Neural cell (in vitro differentiated cells): ENCODE data around the gene MAPK8. TPM values are rescaled to one million over a fixed set of nuclear protein-coding genes. Genes with fewer than 3 reads are reported as not detected.

Experiments
- H2AFZ ChIP-seq: fragments of 200-600, 300-800 bp; sonication (generic), shearing (Covaris generic); 2 replicates; pipeline ENCODE4 v1.6.0; 2014; ENCODE audit warnings: low read depth, mild to moderate bottlenecking, antibody characterized with exemption, low read length, moderate library complexity
- H3F3A ChIP-seq: fragments of 200-600 bp; shearing (Covaris generic); 2 replicates; pipeline ENCODE4 v1.6.1; 2016; ENCODE audit warnings: mild to moderate bottlenecking, moderate library complexity, mixed read lengths, antibody characterized with exemption, low read length; ENCODE audit not compliant: insufficient read depth, poor library complexity, severe bottlenecking
- H3K27ac ChIP-seq: fragments of 200-600, 300-800 bp; sonication (generic), shearing (Covaris generic); 2 replicates; pipeline ENCODE4 v1.5.1; 2014; ENCODE audit warnings: mild to moderate bottlenecking, low read length, moderate library complexity
- H3K27me3 ChIP-seq: fragments of 300-800, 200-600 bp; sonication (generic), shearing (Covaris generic); 2 replicates; pipeline ENCODE4 v1.6.0; 2014; ENCODE audit warnings: mild to moderate bottlenecking, low read depth, low read length, moderate library complexity; ENCODE audit not compliant: insufficient read depth
- H3K36me3 ChIP-seq: fragments of 300-800, 200-600 bp; sonication (generic), shearing (Covaris generic); 2 replicates; pipeline ENCODE4 v1.5.1; 2014; ENCODE audit warnings: mild to moderate bottlenecking, antibody characterized with exemption, low read length, moderate library complexity; ENCODE audit not compliant: insufficient read depth
- H3K4me2 ChIP-seq: fragments of 300-800, 200-600 bp; sonication (generic), shearing (Covaris generic); 2 replicates; pipeline ENCODE4 v1.6.0; 2014; ENCODE audit warnings: mild to moderate bottlenecking, low read length
- H3K4me3 ChIP-seq: fragments of 300-800, 200-600 bp; sonication (generic), shearing (Covaris generic); 2 replicates; pipeline ENCODE4 v1.5.1; 2014; ENCODE audit warnings: mild to moderate bottlenecking, low read length, moderate library complexity
- H3K79me2 ChIP-seq: fragments of 200-600 bp; shearing (Covaris generic); replicated peaks from 2 replicates; pipeline ENCODE4 v1.6.0; 2014; ENCODE audit warnings: mild to moderate bottlenecking, low read length, moderate library complexity; ENCODE audit not compliant: insufficient read depth
- H3K9ac ChIP-seq: fragments of 300-800, 200-600 bp; sonication (generic), shearing (Covaris generic); 2 replicates; pipeline ENCODE4 v1.6.1; 2016; ENCODE audit warnings: mild to moderate bottlenecking, low read length, mixed read lengths
- H3K9me2 ChIP-seq: fragments of 200-600 bp; shearing (Covaris generic); 2 replicates; pipeline ENCODE4 v1.6.1; 2016; ENCODE audit warnings: mild to moderate bottlenecking, low read length, mixed read lengths; ENCODE audit not compliant: insufficient read depth
- H3K9me3 ChIP-seq: fragments of 200-600, 300-800 bp; sonication (generic), shearing (Covaris generic); 2 replicates; pipeline ENCODE4 v1.6.1; 2016; ENCODE audit warnings: mild to moderate bottlenecking, mixed run types, low read length, moderate library complexity, mixed read lengths
- H4K20me1 ChIP-seq: fragments of 200-600 bp; shearing (Covaris generic); 2 replicates; pipeline ENCODE4 v1.6.1; 2016; ENCODE audit warnings: mild to moderate bottlenecking, mixed run types; ENCODE audit not compliant: insufficient read depth
- CTCF ChIP-seq: fragments of 450-650 bp; IDR thresholded peaks from 2 replicates; pipeline ENCODE4 v1.5.1; 2014; ENCODE audit warnings: antibody characterized with exemption, mild to moderate bottlenecking, moderate library complexity; ENCODE audit not compliant: poor library complexity, severe bottlenecking
- EP300 ChIP-seq: fragments of 450-650 bp; conservative IDR thresholded peaks from 2 replicates; pipeline ENCODE4 v1.6.1; 2014; ENCODE audit warnings: antibody characterized with exemption, mild to moderate bottlenecking, moderate library complexity; ENCODE audit not compliant: poor library complexity, severe bottlenecking
- EZH2 ChIP-seq: fragments of 200-600, 300-800 bp; shearing (Covaris generic), sonication (generic); IDR thresholded peaks from 2 replicates; pipeline ENCODE4 v1.6.1; 2014; ENCODE audit warnings: antibody characterized with exemption, low read length, borderline replicate concordance, mild to moderate bottlenecking; ENCODE audit not compliant: insufficient read depth, poor library complexity, severe bottlenecking
- MXI1 ChIP-seq: fragments of 450-650 bp; conservative IDR thresholded peaks from 2 replicates; pipeline ENCODE4 v1.6.1; 2014; ENCODE audit warnings: antibody characterized with exemption, mild to moderate bottlenecking; ENCODE audit not compliant: poor library complexity, severe bottlenecking
- POLR2AphosphoS5 ChIP-seq: IDR thresholded peaks from 2 replicates; pipeline ENCODE4 v1.6.1; 2012
- RAD21 ChIP-seq: fragments of 450-650 bp; conservative IDR thresholded peaks from 2 replicates; pipeline ENCODE4 v1.6.1; 2014; ENCODE audit warnings: antibody characterized with exemption, mild to moderate bottlenecking, moderate library complexity
- SMC3 ChIP-seq: fragments of 450-650 bp; conservative IDR thresholded peaks from 2 replicates; pipeline ENCODE4 v1.6.1; 2014; ENCODE audit warnings: antibody characterized with exemption, mild to moderate bottlenecking, moderate library complexity; ENCODE audit not compliant: poor library complexity
- TAF1 ChIP-seq: IDR thresholded peaks from 2 replicates; pipeline ENCODE4 v1.6.1; 2012; ENCODE audit warnings: low read depth
- polyA plus RNA-seq: library from polyadenylated mRNA; depleted of rRNA; stranded (reverse); fragments of >200 nt; gene quantifications from 2 replicates; pipeline ENCODE4 v1.2.3, GENCODE V29; 2014
- TF ChIP-seq, protein P1 (sequence below): IDR thresholded peaks from 2 replicates; pipeline ENCODE4 v1.6.1; 2012; ENCODE audit warnings: borderline replicate concordance

MAPK8 gene
- polyA plus RNA-seq, 1 donor from 2014 or later = 187 TPM

DNA sequence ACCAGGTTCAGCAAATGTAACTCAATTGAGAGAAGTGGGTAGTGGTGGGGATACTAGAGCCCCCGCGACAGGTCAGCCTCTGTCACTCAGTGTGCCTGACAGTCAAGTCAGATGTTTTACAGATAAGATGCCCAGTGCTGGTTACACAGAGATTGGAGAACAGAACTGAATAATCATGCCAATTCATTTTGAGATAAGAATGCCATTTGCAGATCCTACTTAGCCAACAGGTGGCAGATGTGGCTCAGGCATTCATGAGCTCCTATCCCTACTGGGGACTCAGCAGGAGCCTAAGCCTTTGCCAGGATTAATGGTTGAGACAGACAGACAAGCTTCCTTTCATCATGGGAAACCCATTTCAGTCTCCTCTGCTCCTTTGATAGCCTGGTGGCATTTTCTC lies 137.8 kb downstream of the MAPK8 start:
- Histone ChIP-seq H3K9me2 (no peaks in the 10 kb centered on the region), H3K79me2 (no peaks in the 10 kb centered on the region), H4K20me1 (no peaks in the 10 kb centered on the region), H3K9ac (no peak overlapping the region), H3K9me3 (no peaks in the 10 kb centered on the region), H3K4me3 (no peak overlapping the region), H3F3A (no peaks in the 10 kb centered on the region), H2AFZ (no peak overlapping the region), H3K27ac (no peak overlapping the region), H3K27me3 (no peaks in the 10 kb centered on the region), H3K36me3 (no peaks in the 10 kb centered on the region), H3K4me2 (no peak overlapping the region)
- TF ChIP-seq, protein P1, sequence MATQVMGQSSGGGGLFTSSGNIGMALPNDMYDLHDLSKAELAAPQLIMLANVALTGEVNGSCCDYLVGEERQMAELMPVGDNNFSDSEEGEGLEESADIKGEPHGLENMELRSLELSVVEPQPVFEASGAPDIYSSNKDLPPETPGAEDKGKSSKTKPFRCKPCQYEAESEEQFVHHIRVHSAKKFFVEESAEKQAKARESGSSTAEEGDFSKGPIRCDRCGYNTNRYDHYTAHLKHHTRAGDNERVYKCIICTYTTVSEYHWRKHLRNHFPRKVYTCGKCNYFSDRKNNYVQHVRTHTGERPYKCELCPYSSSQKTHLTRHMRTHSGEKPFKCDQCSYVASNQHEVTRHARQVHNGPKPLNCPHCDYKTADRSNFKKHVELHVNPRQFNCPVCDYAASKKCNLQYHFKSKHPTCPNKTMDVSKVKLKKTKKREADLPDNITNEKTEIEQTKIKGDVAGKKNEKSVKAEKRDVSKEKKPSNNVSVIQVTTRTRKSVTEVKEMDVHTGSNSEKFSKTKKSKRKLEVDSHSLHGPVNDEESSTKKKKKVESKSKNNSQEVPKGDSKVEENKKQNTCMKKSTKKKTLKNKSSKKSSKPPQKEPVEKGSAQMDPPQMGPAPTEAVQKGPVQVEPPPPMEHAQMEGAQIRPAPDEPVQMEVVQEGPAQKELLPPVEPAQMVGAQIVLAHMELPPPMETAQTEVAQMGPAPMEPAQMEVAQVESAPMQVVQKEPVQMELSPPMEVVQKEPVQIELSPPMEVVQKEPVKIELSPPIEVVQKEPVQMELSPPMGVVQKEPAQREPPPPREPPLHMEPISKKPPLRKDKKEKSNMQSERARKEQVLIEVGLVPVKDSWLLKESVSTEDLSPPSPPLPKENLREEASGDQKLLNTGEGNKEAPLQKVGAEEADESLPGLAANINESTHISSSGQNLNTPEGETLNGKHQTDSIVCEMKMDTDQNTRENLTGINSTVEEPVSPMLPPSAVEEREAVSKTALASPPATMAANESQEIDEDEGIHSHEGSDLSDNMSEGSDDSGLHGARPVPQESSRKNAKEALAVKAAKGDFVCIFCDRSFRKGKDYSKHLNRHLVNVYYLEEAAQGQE = no peak
- no peak for TF ChIP-seq SMC3
- no peak for TF ChIP-seq TAF1
- no peak for TF ChIP-seq MXI1
- no peak for TF ChIP-seq RAD21
- TF ChIP-seq EP300 = no peak
- TF ChIP-seq CTCF = no peak
- no peak for TF ChIP-seq POLR2AphosphoS5
- no peak for TF ChIP-seq EZH2

- Histone ChIP-seq H3K9me2 (no peaks in the 10 kb centered on the region), H2AFZ (no peak overlapping the region), H3K79me2 (no peaks in the 10 kb centered on the region), H3K36me3 (no peaks in the 10 kb centered on the region), H4K20me1 (no peaks in the 10 kb centered on the region), H3K27ac (no peak overlapping the region), H3K27me3 (no peaks in the 10 kb centered on the region), H3K4me3 (no peak overlapping the region), H3K9me3 (no peaks in the 10 kb centered on the region), H3K4me2 (no peak overlapping the region), H3K9ac (no peak overlapping the region), H3F3A (no peaks in the 10 kb centered on the region)
- TF ChIP-seq POLR2AphosphoS5 (peak; percentile 2), EP300 (no peak)
These were observed 138.7 kb downstream of the MAPK8 start for GRCh38 chr10:48444861-48445841.
